GM19193 (cell line): ENCODE results near the gene SH3RF2.

ENCODE experiments used
- POLR2A ChIP-seq: IDR thresholded peaks from 4 replicates; pipeline ENCODE4 v1.6.1; 2011; ENCODE audit not compliant: insufficient read depth, insufficient read length; ENCODE audit errors: extremely low read depth

SH3RF2 gene

DNA sequence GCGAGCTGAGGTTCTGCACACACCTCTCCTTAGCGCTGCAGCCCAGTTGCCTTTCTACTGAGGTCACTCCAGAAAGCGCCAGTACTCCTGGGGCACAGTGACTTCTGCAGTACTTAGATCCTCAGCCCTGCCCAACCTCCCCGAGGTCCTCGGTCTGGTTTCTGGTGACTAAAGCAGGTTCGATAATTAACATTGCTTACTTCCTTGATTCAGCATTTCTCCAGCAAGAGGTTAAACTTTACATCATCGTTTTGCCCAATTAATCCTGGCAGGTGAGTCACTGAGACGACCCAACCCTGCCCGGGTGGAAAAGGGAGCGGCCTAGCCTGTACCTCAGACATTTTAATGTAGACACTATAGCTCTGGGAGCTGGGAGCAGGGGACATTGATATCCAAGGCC lies 91.4 kb downstream of the SH3RF2 start:
- TF ChIP-seq POLR2A = no peak

DNA sequence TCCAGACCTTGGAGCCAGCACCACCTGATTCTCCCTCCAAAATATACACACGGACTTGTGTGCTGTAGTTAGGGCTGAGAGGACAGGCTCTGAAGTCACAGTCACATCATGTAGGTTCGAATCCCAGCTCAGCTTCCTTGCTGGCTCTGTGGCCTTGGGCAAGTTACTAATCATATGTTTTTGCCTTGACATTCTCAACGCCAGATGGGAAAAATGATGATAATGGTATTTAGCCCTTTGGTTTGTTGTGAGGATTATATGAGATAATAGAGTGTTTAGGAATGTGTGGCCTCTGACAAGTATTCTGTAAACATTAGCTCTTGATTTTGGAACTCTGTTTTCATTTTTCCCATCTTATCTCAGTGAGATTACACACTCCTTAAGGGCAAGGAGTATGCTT lies 96.5 kb downstream of the SH3RF2 start:
- TF ChIP-seq POLR2A = no peak

GRCh38 chr5:146034127-146034526 lies 97.7 kb downstream of the SH3RF2 start:
- TF ChIP-seq POLR2A = no peak

- TF ChIP-seq POLR2A = no peak
Measured at GRCh38 chr5:146034605-146035004, 98.2 kb downstream of the SH3RF2 start.

GRCh38 chr5:146039420-146039819 lies 103.0 kb downstream of the SH3RF2 start:
- TF ChIP-seq POLR2A = no peak

DNA sequence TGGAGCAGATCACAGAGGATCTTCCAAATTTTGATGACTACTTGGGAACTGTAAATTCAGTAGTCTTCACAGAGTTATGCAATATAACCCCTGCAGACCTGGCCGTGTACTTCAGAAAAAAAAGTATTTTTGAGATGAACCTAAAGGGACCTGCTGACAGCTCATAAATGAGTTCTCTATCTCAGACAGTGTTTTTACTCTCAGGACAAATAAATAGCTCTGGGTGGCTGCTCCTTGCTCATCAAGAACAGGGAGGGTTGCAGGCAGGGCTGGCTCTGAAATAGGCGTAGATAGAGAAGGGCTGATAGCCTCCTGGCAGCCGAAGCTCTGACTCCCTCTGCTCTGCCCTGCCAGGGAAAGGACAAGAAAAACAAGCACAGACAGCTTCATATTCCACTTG lies 104.1 kb downstream of the SH3RF2 start:
- no peak for TF ChIP-seq POLR2A

DNA sequence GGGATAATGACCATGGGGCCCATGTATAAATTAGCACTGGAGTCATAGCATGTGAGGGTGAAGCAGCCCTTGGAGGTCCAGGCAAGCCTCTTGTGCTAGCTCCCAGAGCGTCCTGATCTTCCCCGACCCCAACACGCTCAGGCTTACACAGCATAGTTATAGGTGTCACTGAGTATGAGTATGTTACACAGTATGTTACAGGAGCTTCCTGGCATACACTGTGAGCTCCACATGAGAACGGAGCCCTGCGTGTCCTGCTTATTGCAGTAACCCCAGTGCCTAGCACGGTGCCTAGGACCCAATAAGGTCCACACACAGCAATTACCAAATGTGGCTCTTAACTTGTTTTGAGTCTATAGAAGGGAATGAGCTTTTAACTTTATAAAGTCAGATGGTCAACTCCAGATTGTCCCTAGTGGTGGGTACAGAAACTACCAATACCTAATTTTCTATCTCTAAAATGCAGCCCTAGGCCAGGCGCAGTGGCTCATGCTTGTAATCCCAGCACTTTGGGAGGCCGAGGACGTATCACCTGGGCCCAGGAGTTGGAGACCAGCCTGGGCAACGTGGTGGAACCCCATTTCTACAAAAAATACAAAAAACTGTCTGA lies 104.9 kb downstream of the SH3RF2 start:
- no peak for TF ChIP-seq POLR2A

- no peak for TF ChIP-seq POLR2A
Measured at GRCh38 chr5:146042628-146043279, 106.4 kb downstream of the SH3RF2 start.

DNA sequence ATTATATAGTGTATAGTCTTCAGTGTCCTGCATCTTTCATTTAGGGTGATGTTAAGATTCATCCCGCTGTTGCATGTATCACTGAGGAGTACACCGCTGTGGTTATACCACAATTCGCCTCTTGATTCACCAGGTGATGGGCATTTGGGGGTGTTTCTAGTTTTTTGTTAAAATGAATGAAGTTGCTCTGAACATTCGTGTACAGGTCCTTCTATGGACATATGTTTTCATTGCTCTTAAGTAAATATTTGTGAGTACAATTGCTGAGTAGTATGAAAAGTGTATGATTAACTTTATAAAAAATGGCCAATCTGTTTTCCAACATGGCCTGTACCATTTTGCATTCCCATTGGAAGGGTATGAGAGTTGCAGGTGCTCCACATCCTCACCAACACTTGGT lies 107.3 kb downstream of the SH3RF2 start:
- TF ChIP-seq POLR2A = no peak

- no peak for TF ChIP-seq POLR2A
Measured at GRCh38 chr5:146047396-146047795, 111.0 kb downstream of the SH3RF2 start.

DNA sequence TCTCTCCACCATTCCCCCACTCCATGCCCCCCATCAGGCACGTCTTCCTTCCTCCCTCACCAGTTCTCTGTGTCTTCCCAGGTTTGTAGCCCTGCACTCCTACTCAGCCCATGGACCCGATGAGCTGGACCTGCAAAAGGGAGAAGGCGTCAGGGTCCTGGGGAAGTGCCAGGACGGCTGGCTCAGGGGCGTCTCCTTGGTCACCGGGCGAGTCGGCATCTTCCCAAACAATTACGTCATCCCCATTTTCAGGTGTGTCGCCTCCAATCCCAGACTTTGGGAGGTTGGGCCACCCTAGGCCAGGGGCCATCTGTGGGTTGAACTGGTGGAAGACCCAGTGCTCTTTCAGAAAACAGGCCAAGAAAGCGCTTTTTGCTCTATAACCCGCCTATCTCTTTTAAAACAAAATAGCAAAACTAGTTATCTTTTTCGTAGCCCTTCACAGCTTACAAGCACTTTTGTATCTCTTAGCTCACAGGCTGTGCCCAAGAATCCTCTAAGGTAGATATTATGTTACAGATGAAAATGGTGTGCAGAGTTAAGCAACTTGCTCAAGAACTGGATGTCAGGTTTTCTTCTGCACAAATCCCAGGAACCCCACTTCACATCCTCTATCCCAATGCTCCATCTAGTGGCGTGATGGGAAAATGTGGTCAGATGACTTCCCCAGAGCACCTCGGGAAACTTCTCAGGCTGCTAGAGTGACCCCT lies 112.8 kb downstream of the SH3RF2 start:
- no peak for TF ChIP-seq POLR2A

DNA sequence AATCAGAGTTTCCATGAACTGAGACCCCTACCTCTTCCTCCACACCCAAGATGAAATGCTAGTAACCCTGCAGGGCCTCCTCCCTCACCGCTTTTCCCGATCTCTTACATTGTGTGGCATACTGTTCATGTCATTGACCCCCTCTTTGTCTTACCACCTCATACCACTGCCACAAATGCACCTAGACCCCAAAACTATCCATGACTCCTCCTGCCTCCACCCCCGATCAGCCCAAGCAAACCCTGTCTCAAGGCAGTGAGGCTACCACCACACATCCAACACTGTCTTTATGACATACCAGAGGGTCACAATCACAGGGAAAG lies 113.3 kb downstream of the SH3RF2 start:
- TF ChIP-seq POLR2A = no peak

GRCh38 chr5:146050086-146050485 lies 113.7 kb downstream of the SH3RF2 start:
- TF ChIP-seq POLR2A = no peak

DNA sequence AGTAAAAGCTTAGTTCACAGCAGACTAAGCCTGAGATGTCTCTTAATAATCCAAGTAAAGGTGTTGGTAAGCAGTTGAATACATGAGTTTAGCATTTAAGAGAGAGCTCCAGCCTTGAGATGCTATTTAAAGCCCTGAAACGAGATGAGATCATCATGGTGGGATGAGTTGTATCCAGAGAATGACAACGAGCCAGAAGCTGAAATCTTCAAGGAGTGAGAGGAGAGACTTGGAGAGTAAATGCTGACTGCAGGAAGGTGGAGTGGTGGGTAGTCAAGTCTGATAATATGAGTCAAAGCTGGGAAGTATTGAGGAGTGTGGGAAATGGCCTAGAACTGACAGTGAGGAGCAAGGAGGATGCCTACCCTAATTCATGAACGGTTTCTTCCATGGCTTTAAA lies 115.3 kb downstream of the SH3RF2 start:
- no peak for TF ChIP-seq POLR2A

GRCh38 chr5:146052780-146053179 lies 116.4 kb downstream of the SH3RF2 start:
- no peak for TF ChIP-seq POLR2A

DNA sequence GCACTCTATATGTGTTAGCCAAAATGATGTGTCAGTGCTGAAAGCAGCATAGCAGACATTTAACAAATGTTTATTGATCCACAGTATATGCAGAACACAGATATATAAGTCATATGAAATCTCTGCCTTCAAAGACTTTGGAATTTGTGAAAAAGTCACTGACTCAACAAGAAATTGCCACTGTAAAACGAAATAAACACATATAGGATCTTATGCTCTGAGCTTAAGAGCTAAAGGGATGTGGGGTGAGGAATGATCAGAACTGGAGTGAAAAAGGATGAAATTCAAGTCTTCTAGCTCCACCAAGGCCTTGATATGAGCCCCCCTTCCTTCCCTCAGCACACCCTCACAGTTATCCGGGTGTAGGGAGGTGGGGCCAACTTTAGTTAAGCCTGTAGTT lies 119.1 kb downstream of the SH3RF2 start:
- no peak for TF ChIP-seq POLR2A
